ENCODE measurements around the gene ENC1. TPM values are rescaled to one million over a fixed set of nuclear protein-coding genes. Genes with fewer than 3 reads are reported as not detected.

The ENC1 gene
- total and polyA plus RNA-seq, 7 experiments from 2014 or later = 0.77 to 18.1 (median 1.6) TPM

GRCh38 chr5:74670396-74671038, 30.0 kb upstream of the ENC1 start:
- Histone ChIP-seq H3K36me3 (ENCODE audit: control insufficient read depth in 2 of 3, insufficient read depth in 3 of 3, low read length in 3 of 3) (no peaks in the 10 kb centered on the region), H3K27ac (ENCODE audit: low read depth, low read length) (no peak overlapping the region), H3K4me3 (ENCODE audit: low read length) (no peak overlapping the region), H3K4me1 (ENCODE audit: control insufficient read depth in 2 of 2, insufficient read depth in 2 of 2, low read length in 2 of 2) (no peaks in the 10 kb centered on the region), H3K9me3 (ENCODE audit: control insufficient read depth in 2 of 3, low read length in 3 of 3) (no peaks in the 10 kb centered on the region), H3K27me3 (ENCODE audit: control insufficient read depth in 2 of 2, insufficient read depth in 2 of 2, low read length in 2 of 2) (peaks cover 0 to 3% of the 10 kb centered on the region in 2 donors)
- H3K9me3 Mint-ChIP-seq = peaks cover 0 to 9% (median 0%) of the 10 kb centered on the region in 11 donors
- H3K4me1 Mint-ChIP-seq = no peaks in the 10 kb centered on the region
- H3K27ac Mint-ChIP-seq = no peak overlapping the region
- H3K36me3 Mint-ChIP-seq = peaks cover 0 to 7% (median 0%) of the 10 kb centered on the region in 5 donors
- DNase-seq = no peak
- ATAC-seq = no peak
- H3K27me3 Mint-ChIP-seq = peaks cover 9 to 37% (median 12%) of the 10 kb centered on the region in 5 donors
- intact Hi-C loops (cut with micrococcal nuclease) = loop anchor here in 1 of 2 donors (5.0 kb wide), 2 partner anchors 232 to 1012 kb away; no protein-coding TSS in a partner anchor
- H3K4me3 Mint-ChIP-seq = no peak overlapping the region
- ChIA-PET POLR2A (no interaction called here), CTCF (interaction anchor here (0.7 kb wide), 1 partner anchor 142 kb away, joined by 3 read pairs; no protein-coding TSS in a partner anchor)

- no peak for DNase-seq
- Histone ChIP-seq H3K4me3 (ENCODE audit: low read length) (no peak overlapping the region), H3K27me3 (ENCODE audit: control insufficient read depth in 2 of 2, insufficient read depth in 2 of 2, low read length in 2 of 2) (peaks cover 0 to 3% of the 10 kb centered on the region in 2 donors), H3K9me3 (ENCODE audit: control insufficient read depth in 2 of 3, low read length in 3 of 3) (no peaks in the 10 kb centered on the region), H3K4me1 (ENCODE audit: control insufficient read depth in 2 of 2, insufficient read depth in 2 of 2, low read length in 2 of 2) (no peaks in the 10 kb centered on the region), H3K27ac (ENCODE audit: low read depth, low read length) (no peak overlapping the region), H3K36me3 (ENCODE audit: control insufficient read depth in 2 of 3, insufficient read depth in 3 of 3, low read length in 3 of 3) (no peaks in the 10 kb centered on the region)
- CTCF ChIA-PET = interaction anchor here (0.7 kb wide), 1 partner anchor 143 kb away, joined by 3 read pairs; no protein-coding TSS in a partner anchor
- H3K36me3 Mint-ChIP-seq = peaks cover 0 to 7% (median 0%) of the 10 kb centered on the region in 5 donors
- no peak overlapping the region for H3K27ac Mint-ChIP-seq
- no peak overlapping the region for H3K4me3 Mint-ChIP-seq
- H3K4me1 Mint-ChIP-seq = no peaks in the 10 kb centered on the region
- peaks cover 0 to 9% (median 0%) of the 10 kb centered on the region in 11 donors for H3K9me3 Mint-ChIP-seq
- peaks cover 9 to 37% (median 12%) of the 10 kb centered on the region in 5 donors for H3K27me3 Mint-ChIP-seq
- intact Hi-C loops (cut with micrococcal nuclease) = loop anchor here in 1 of 2 donors (5.0 kb wide), 2 partner anchors 232 to 1012 kb away; no protein-coding TSS in a partner anchor
- POLR2A ChIA-PET = no interaction called here
- no peak for ATAC-seq
Observed at GRCh38 chr5:74669821-74670220, 29.3 kb upstream of the ENC1 start.

- Mint-ChIP-seq H3K9me3 (peaks cover 0 to 9% (median 0%) of the 10 kb centered on the region in 11 donors), H3K4me3 (no peak overlapping the region), H3K27me3 (peaks cover 16 to 25% (median 17%) of the 10 kb centered on the region in 5 donors), H3K27ac (no peak overlapping the region), H3K4me1 (no peaks in the 10 kb centered on the region), H3K36me3 (peaks cover 0 to 7% (median 0%) of the 10 kb centered on the region in 5 donors)
- peaks cover 0 to 3% of the 10 kb centered on the region in 2 donors for H3K27me3 ChIP-seq (ENCODE audit: control insufficient read depth in 2 of 2, insufficient read depth in 2 of 2, low read length in 2 of 2)
- intact Hi-C loops (cut with micrococcal nuclease) = no loop called here
- CTCF ChIA-PET = no interaction called here
- no peak overlapping the region for H3K27ac ChIP-seq (ENCODE audit: low read depth, low read length)
- no peaks in the 10 kb centered on the region for H3K4me1 ChIP-seq (ENCODE audit: control insufficient read depth in 2 of 2, insufficient read depth in 2 of 2, low read length in 2 of 2)
- no peak for ATAC-seq
- H3K4me3 ChIP-seq (ENCODE audit: low read length) = no peak overlapping the region
- DNase-seq = no peak
- no peaks in the 10 kb centered on the region for H3K9me3 ChIP-seq (ENCODE audit: control insufficient read depth in 2 of 3, low read length in 3 of 3)
- POLR2A ChIA-PET = no interaction called here
- no peaks in the 10 kb centered on the region for H3K36me3 ChIP-seq (ENCODE audit: control insufficient read depth in 2 of 3, insufficient read depth in 3 of 3, low read length in 3 of 3)
Observed at GRCh38 chr5:74667396-74667795, 26.9 kb upstream of the ENC1 start.

- no peaks in the 10 kb centered on the region for H3K4me1 Mint-ChIP-seq
- H3K27ac Mint-ChIP-seq = no peak overlapping the region
- peaks cover 10 to 31% (median 17%) of the 10 kb centered on the region in 5 donors for H3K27me3 Mint-ChIP-seq
- no peak overlapping the region for H3K27ac ChIP-seq (ENCODE audit: low read depth, low read length)
- H3K4me1 ChIP-seq (ENCODE audit: control insufficient read depth in 2 of 2, insufficient read depth in 2 of 2, low read length in 2 of 2) = no peaks in the 10 kb centered on the region
- no peaks in the 10 kb centered on the region for H3K9me3 ChIP-seq (ENCODE audit: control insufficient read depth in 2 of 3, low read length in 3 of 3)
- no peaks in the 10 kb centered on the region for H3K36me3 ChIP-seq (ENCODE audit: control insufficient read depth in 2 of 3, insufficient read depth in 3 of 3, low read length in 3 of 3)
- ATAC-seq = no peak
- no peak for DNase-seq
- POLR2A ChIA-PET = no interaction called here
- no peak overlapping the region for H3K4me3 Mint-ChIP-seq
- no peak overlapping the region for H3K4me3 ChIP-seq (ENCODE audit: low read length)
- peaks cover 0 to 7% (median 0%) of the 10 kb centered on the region in 5 donors for H3K36me3 Mint-ChIP-seq
- intact Hi-C loops (cut with micrococcal nuclease) = no loop called here
- peaks cover 0 to 9% (median 0%) of the 10 kb centered on the region in 11 donors for H3K9me3 Mint-ChIP-seq
- peaks cover 0 to 3% of the 10 kb centered on the region in 2 donors for H3K27me3 ChIP-seq (ENCODE audit: control insufficient read depth in 2 of 2, insufficient read depth in 2 of 2, low read length in 2 of 2)
- CTCF ChIA-PET = no interaction called here
Observed at GRCh38 chr5:74665816-74666215, 25.3 kb upstream of the ENC1 start.

GRCh38 chr5:74665273-74665672, 24.7 kb upstream of the ENC1 start:
- Mint-ChIP-seq H3K4me1 (no peaks in the 10 kb centered on the region), H3K4me3 (no peak overlapping the region), H3K36me3 (peaks cover 0 to 7% (median 0%) of the 10 kb centered on the region in 5 donors), H3K27ac (no peak overlapping the region), H3K27me3 (peaks cover 10 to 35% (median 21%) of the 10 kb centered on the region in 5 donors), H3K9me3 (peaks cover 0 to 9% (median 0%) of the 10 kb centered on the region in 11 donors)
- ChIA-PET POLR2A (no interaction called here), CTCF (no interaction called here)
- DNase-seq (no peak), ATAC-seq (no peak)
- H3K9me3 ChIP-seq (ENCODE audit: control insufficient read depth in 2 of 3, low read length in 3 of 3) = no peaks in the 10 kb centered on the region
- H3K36me3 ChIP-seq (ENCODE audit: control insufficient read depth in 2 of 3, insufficient read depth in 3 of 3, low read length in 3 of 3) = no peaks in the 10 kb centered on the region
- H3K27ac ChIP-seq (ENCODE audit: low read depth, low read length) = no peak overlapping the region
- intact Hi-C loops (cut with micrococcal nuclease) = no loop called here
- no peaks in the 10 kb centered on the region for H3K4me1 ChIP-seq (ENCODE audit: control insufficient read depth in 2 of 2, insufficient read depth in 2 of 2, low read length in 2 of 2)
- H3K27me3 ChIP-seq (ENCODE audit: control insufficient read depth in 2 of 2, insufficient read depth in 2 of 2, low read length in 2 of 2) = peaks cover 0 to 3% of the 10 kb centered on the region in 2 donors
- H3K4me3 ChIP-seq (ENCODE audit: low read length) = no peak overlapping the region

GRCh38 chr5:74664551-74664950, 24.0 kb upstream of the ENC1 start:
- Histone ChIP-seq H3K27me3 (ENCODE audit: control insufficient read depth in 2 of 2, insufficient read depth in 2 of 2, low read length in 2 of 2) (peaks cover 0 to 3% of the 10 kb centered on the region in 2 donors), H3K4me3 (ENCODE audit: low read length) (no peak overlapping the region), H3K4me1 (ENCODE audit: control insufficient read depth in 2 of 2, insufficient read depth in 2 of 2, low read length in 2 of 2) (no peaks in the 10 kb centered on the region), H3K36me3 (ENCODE audit: control insufficient read depth in 2 of 3, insufficient read depth in 3 of 3, low read length in 3 of 3) (no peaks in the 10 kb centered on the region), H3K9me3 (ENCODE audit: control insufficient read depth in 2 of 3, low read length in 3 of 3) (no peaks in the 10 kb centered on the region), H3K27ac (ENCODE audit: low read depth, low read length) (no peak overlapping the region)
- H3K27ac Mint-ChIP-seq = no peak overlapping the region
- no peak overlapping the region for H3K4me3 Mint-ChIP-seq
- POLR2A ChIA-PET = no interaction called here
- no peak for ATAC-seq
- H3K36me3 Mint-ChIP-seq = peaks cover 0 to under 1% (median 0%) of the 10 kb centered on the region in 5 donors
- CTCF ChIA-PET = interaction anchor here (0.6 kb wide), 1 partner anchor 36 kb away, joined by 3 read pairs; no protein-coding TSS in a partner anchor
- peaks cover 0 to 2% (median 0%) of the 10 kb centered on the region in 11 donors for H3K9me3 Mint-ChIP-seq
- peaks cover 8 to 38% (median 23%) of the 10 kb centered on the region in 5 donors for H3K27me3 Mint-ChIP-seq
- H3K4me1 Mint-ChIP-seq = no peaks in the 10 kb centered on the region
- intact Hi-C loops (cut with micrococcal nuclease) = no loop called here
- DNase-seq = no peak

- no peaks in the 10 kb centered on the region for H3K9me3 Mint-ChIP-seq
- H3K9me3 ChIP-seq (ENCODE audit: control insufficient read depth in 2 of 3, low read length in 3 of 3) = no peaks in the 10 kb centered on the region
- no peak overlapping the region for H3K4me3 Mint-ChIP-seq
- H3K4me3 ChIP-seq (ENCODE audit: low read length) = no peak overlapping the region
- no peak overlapping the region for H3K27ac Mint-ChIP-seq
- ATAC-seq (no peak), DNase-seq (no peak)
- ChIA-PET CTCF (no interaction called here), POLR2A (no interaction called here)
- peaks cover 6 to 31% (median 29%) of the 10 kb centered on the region in 5 donors for H3K27me3 Mint-ChIP-seq
- intact Hi-C loops (cut with micrococcal nuclease) = no loop called here
- H3K27me3 ChIP-seq (ENCODE audit: control insufficient read depth in 2 of 2, insufficient read depth in 2 of 2, low read length in 2 of 2) = no peaks in the 10 kb centered on the region
- no peaks in the 10 kb centered on the region for H3K36me3 Mint-ChIP-seq
- no peaks in the 10 kb centered on the region for H3K4me1 ChIP-seq (ENCODE audit: control insufficient read depth in 2 of 2, insufficient read depth in 2 of 2, low read length in 2 of 2)
- no peaks in the 10 kb centered on the region for H3K4me1 Mint-ChIP-seq
- H3K27ac ChIP-seq (ENCODE audit: low read depth, low read length) = no peak overlapping the region
- H3K36me3 ChIP-seq (ENCODE audit: control insufficient read depth in 2 of 3, insufficient read depth in 3 of 3, low read length in 3 of 3) = no peaks in the 10 kb centered on the region
Observed at GRCh38 chr5:74660873-74661272, 20.3 kb upstream of the ENC1 start.

Measured in naive thymus-derived CD4-positive, alpha-beta T cell (primary cell).